Osteocyte (in vitro differentiated cells): Measurements from ENCODE around the gene LAPTM4A. TPM values are rescaled to one million over a fixed set of nuclear protein-coding genes. Genes with fewer than 3 reads are reported as not detected.
A peak's percentile ranks its signal among the peaks of the same experiment; 100 is the strongest.
"Not testable (repeated sequence)": the region's sequence is repeated elsewhere in the genome, so short reads cannot be mapped to it uniquely, and the experiment has no call there.

Experiments used
- DNase-seq: peaks from one replicate; pipeline ENCODE4 v3.0.0; 2021; ENCODE audit warnings: mixed read lengths; ENCODE audit not compliant: unreplicated experiment; ENCODE audit errors: extremely low spot score
- H3K27ac Mint-ChIP-seq: one replicate; pipeline ENCODE4 v1.8.0; 2021; ENCODE audit warnings: mild to moderate bottlenecking, mixed read lengths; ENCODE audit not compliant: unreplicated experiment
- H3K27me3 Mint-ChIP-seq: one replicate; pipeline ENCODE4 v1.8.0; 2021; ENCODE audit warnings: mixed read lengths; ENCODE audit not compliant: unreplicated experiment
- H3K36me3 Mint-ChIP-seq: one replicate; pipeline ENCODE4 v1.8.0; 2021; ENCODE audit warnings: mixed read lengths; ENCODE audit not compliant: unreplicated experiment
- H3K4me1 Mint-ChIP-seq: one replicate; pipeline ENCODE4 v1.8.0; 2021; ENCODE audit warnings: mixed read lengths; ENCODE audit not compliant: unreplicated experiment
- H3K4me3 Mint-ChIP-seq: one replicate; pipeline ENCODE4 v1.8.0; 2021; ENCODE audit warnings: mild to moderate bottlenecking, moderate library complexity, mixed read lengths; ENCODE audit not compliant: unreplicated experiment
- H3K9me3 Mint-ChIP-seq: one replicate; pipeline ENCODE4 v1.8.0; 2021; ENCODE audit warnings: mixed read lengths; ENCODE audit not compliant: unreplicated experiment
- total RNA-seq: library from RNA; stranded (reverse); gene quantifications from 2 replicates; pipeline ENCODE4 v1.2.1, GENCODE V29; 2021
- TF ChIP-seq, protein P1 (sequence below): fragments of 200-600 bp; sonication (generic); IDR thresholded peaks from 2 replicates; pipeline ENCODE4 v1.5.0; 2021; ENCODE audit warnings: antibody characterized with exemption, mild to moderate bottlenecking, moderate library complexity

LAPTM4A gene
- total RNA-seq, 1 donor from 2014 or later: 560 TPM

GRCh38 chr2:20050104-20050645, 1.3 kb downstream of the LAPTM4A start:
- no peaks in the 10 kb centered on the region for H3K27me3 Mint-ChIP-seq
- TF ChIP-seq, protein P1, sequence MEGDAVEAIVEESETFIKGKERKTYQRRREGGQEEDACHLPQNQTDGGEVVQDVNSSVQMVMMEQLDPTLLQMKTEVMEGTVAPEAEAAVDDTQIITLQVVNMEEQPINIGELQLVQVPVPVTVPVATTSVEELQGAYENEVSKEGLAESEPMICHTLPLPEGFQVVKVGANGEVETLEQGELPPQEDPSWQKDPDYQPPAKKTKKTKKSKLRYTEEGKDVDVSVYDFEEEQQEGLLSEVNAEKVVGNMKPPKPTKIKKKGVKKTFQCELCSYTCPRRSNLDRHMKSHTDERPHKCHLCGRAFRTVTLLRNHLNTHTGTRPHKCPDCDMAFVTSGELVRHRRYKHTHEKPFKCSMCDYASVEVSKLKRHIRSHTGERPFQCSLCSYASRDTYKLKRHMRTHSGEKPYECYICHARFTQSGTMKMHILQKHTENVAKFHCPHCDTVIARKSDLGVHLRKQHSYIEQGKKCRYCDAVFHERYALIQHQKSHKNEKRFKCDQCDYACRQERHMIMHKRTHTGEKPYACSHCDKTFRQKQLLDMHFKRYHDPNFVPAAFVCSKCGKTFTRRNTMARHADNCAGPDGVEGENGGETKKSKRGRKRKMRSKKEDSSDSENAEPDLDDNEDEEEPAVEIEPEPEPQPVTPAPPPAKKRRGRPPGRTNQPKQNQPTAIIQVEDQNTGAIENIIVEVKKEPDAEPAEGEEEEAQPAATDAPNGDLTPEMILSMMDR: no peak
- H3K27ac Mint-ChIP-seq: no peak overlapping the region
- H3K9me3 Mint-ChIP-seq: no peaks in the 10 kb centered on the region
- H3K4me1 Mint-ChIP-seq: peaks cover 28% of the 10 kb centered on the region
- no peak overlapping the region for H3K4me3 Mint-ChIP-seq
- no peak for DNase-seq
- H3K36me3 Mint-ChIP-seq: peaks cover 5% of the 10 kb centered on the region

- Mint-ChIP-seq H3K36me3 (peaks cover 5% of the 10 kb centered on the region), H3K27me3 (no peaks in the 10 kb centered on the region), H3K4me1 (peaks cover 32% of the 10 kb centered on the region), H3K9me3 (no peaks in the 10 kb centered on the region), H3K4me3 (no peak overlapping the region), H3K27ac (no peak overlapping the region)
- DNase-seq: no peak
- TF ChIP-seq, protein P1: no peak
Measured at GRCh38 chr2:20049637-20050036, 1.8 kb downstream of the LAPTM4A start.

GRCh38 chr2:20048488-20049448, 2.7 kb downstream of the LAPTM4A start:
- no peak overlapping the region for H3K27ac Mint-ChIP-seq
- no peak for DNase-seq

DNA sequence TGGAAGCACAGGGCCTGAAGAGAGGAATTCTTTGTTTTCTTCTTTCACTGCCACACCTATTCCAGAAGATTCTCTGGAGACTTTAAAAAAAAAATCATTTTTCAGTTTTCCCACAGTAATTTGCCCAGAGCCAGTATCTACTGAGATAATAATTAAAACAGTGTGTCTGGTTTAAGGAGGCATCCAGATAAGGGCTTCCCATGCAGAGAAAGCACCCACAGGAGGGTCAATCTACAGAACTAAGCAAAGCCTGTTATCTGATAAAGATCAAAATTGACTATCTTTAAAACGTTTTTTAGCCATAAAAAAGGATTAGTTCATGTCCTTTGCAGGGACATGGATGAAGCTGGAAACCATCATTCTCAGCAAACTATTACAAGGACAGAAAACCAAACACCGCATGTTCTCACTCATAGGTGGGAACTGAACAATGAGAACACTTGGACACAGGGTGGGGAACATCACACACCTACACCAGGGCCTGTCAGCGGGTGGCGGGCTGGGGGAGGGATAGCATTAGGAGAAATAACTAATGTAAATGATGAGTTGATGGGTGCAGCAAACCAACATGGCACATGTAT, 5.6 kb downstream of the LAPTM4A start:
- Mint-ChIP-seq H3K4me1 (peaks cover 59% of the 10 kb centered on the region), H3K36me3 (peaks cover 12% of the 10 kb centered on the region), H3K27ac (peak overlapping the region; percentile 34)
- H3K27me3 Mint-ChIP-seq, DNase-seq, H3K4me3 Mint-ChIP-seq, H3K9me3 Mint-ChIP-seq: not testable (repeated sequence)

More at GRCh38 chr2:20048488-20049448, 2.7 kb downstream of the LAPTM4A start:
- no peaks in the 10 kb centered on the region for H3K27me3 Mint-ChIP-seq
- H3K4me1 Mint-ChIP-seq: peaks cover 39% of the 10 kb centered on the region
- no peak overlapping the region for H3K4me3 Mint-ChIP-seq
- TF ChIP-seq, protein P1: no peak
- H3K36me3 Mint-ChIP-seq: peaks cover 5% of the 10 kb centered on the region
- no peaks in the 10 kb centered on the region for H3K9me3 Mint-ChIP-seq

- H3K36me3 Mint-ChIP-seq: peaks cover 20% of the 10 kb centered on the region
- no peak overlapping the region for H3K4me3 Mint-ChIP-seq
- peaks cover 67% of the 10 kb centered on the region for H3K4me1 Mint-ChIP-seq
- DNase-seq: no peak
- H3K9me3 Mint-ChIP-seq: no peaks in the 10 kb centered on the region
- no peaks in the 10 kb centered on the region for H3K27me3 Mint-ChIP-seq
- TF ChIP-seq, protein P1: no peak
- no peak overlapping the region for H3K27ac Mint-ChIP-seq
Measured at GRCh38 chr2:20044778-20045177, 6.7 kb downstream of the LAPTM4A start.
